Raji (cell line): ENCODE data around the gene TSTD2.

Experiments used
- POLR2A ChIP-seq: IDR thresholded peaks from 2 replicates; pipeline ENCODE4 v1.6.1; 2011; ENCODE audit warnings: low read depth, low read length, control low read depth; ENCODE audit not compliant: insufficient read depth

TSTD2 gene

GRCh38 chr9:97640325-97640724, 7.2 kb upstream of the TSTD2 start:
- TF ChIP-seq POLR2A = no peak

- no peak for TF ChIP-seq POLR2A
These were observed 5.5 kb upstream of the TSTD2 start for GRCh38 chr9:97638666-97639065.

GRCh38 chr9:97636903-97637302, 3.7 kb upstream of the TSTD2 start:
- TF ChIP-seq POLR2A = no peak

DNA sequence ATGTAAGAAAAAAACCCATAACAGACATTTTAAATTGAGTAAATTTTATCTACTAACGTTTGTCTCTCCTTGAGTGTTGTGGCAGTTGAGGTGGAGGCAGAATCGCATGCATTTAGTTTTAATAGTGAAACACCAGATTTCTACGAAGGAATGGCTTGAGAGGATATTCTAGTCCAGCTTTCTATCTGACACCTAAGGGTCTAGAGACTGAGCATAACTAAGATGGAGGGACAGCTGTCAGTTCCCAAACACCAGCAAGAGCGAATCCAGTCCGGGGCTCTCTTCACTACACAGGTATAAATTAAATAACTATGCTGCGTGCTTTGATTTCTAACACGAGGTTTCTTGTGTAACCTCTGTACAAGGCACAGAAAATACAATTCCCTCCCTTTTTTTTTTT, 1.9 kb upstream of the TSTD2 start:
- no peak for TF ChIP-seq POLR2A

- TF ChIP-seq POLR2A = no peak
These were observed 807 bp upstream of the TSTD2 start for GRCh38 chr9:97633859-97634490.

DNA sequence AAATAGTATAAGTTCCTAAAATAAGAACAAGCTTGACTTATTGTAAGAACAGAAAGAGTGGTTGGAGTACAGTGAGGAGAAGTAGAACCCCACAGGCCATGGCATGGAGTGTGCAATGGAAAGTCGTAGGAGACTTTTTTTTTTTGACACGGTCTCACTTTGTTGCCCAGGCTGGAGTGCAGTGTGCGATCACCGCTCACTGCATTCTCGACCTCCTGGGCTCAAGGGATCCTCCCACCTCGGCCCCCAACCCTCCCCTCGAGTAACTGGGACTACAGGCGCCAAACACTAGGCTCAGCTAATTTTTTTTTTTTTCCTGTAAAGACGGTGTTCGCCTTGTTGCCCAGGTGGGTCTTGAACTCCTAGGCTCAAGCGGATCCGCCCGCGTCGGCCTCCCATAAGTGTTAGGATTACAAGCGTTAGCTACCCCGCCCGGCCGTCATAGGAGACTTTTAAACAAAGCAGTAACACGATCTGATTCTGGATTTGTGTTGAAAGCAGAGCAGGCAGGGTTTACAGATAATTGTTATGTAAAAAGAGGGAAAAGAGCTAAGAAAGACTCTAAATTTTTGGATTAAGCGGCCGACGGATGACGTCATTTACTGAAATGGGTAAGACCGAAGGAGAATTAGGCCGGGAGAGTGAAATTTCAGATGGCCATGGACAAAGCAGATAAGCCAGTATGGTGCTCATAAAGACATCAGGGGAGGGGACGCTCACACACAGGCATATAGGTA, 752 bp downstream of the TSTD2 start:
- TF ChIP-seq POLR2A = no peak

DNA sequence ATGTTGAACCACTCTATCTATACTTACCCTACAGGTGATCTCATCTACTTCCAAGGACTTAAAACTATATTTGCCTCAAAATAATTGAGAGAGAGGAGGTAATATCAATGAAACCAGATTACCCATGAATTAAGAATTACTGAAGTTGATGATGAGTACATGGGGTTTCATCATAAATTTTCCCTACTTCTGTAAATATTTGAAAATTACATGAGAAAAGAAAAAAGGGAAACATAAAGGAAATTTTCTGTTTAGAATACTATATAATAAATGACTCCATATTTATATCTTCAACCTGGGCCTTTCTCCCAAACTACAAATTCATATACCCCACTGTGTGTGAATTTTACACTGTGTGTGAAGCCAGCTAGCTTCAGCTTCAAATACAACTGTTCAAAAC, 2.6 kb downstream of the TSTD2 start:
- no peak for TF ChIP-seq POLR2A

DNA sequence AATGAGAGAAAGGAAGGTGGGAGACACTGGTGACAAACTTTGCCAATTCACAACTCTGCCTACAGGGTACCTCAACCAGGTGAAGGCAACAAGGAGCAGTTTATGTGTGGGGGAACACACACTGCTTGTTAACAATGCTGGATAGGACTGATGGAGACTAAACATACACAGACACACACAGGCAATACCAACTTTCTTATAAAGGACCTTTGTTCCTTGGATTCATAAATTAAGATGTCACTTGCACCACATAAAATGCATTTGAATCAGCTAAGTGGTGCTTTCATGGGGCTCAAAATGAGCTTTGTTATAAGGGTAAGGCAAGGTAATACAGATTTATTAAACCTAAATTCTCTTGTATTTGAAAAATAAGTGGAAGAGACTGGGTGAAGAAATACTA, 4.0 kb downstream of the TSTD2 start:
- no peak for TF ChIP-seq POLR2A

GRCh38 chr9:97628668-97629067, 4.5 kb downstream of the TSTD2 start:
- no peak for TF ChIP-seq POLR2A

- TF ChIP-seq POLR2A = no peak
These were observed 5.5 kb downstream of the TSTD2 start for GRCh38 chr9:97627624-97628023.

GRCh38 chr9:97625620-97626019, 7.5 kb downstream of the TSTD2 start:
- no peak for TF ChIP-seq POLR2A

- no peak for TF ChIP-seq POLR2A
These were observed 9.2 kb downstream of the TSTD2 start for GRCh38 chr9:97623946-97624345.

- no peak for TF ChIP-seq POLR2A
These were observed 15.2 kb downstream of the TSTD2 start for GRCh38 chr9:97617939-97618416.

- TF ChIP-seq POLR2A = no peak
These were observed 17.6 kb downstream of the TSTD2 start for GRCh38 chr9:97615439-97616072.

DNA sequence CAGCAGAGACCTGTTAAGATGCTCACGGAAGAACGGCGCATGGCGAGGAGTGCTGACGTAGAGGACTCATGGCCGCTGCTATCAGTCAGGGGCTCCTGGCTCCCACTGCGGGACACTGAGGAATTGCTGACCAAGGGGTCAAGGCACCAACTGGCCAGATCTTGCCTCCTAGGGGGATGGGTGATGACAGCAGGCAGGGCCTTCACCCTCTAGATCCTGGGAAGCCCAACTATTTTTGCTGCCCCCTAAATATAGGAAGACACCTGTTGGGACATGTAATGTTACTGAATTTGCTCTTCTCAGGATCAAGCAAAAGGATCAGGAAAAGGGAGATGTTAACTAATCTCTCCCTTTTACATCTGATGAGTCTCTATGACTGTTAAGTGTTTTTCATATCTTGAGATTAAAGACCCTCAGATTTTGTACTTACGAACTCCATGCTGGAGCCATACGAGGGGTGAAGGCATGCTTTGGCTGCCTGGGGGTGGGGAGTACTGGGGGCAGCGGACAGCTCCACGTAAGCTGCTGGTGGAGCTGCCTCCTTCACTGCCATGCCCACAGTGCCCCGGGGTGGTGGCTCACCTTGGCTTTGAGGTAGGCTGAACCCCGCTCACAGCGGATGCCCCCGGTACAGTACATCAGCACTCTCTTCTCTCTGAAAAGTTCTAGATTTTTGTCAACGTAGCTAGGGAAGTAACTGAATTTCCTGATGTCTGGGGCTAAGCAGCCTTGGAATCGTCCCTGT, 28.1 kb downstream of the TSTD2 start:
- no peak for TF ChIP-seq POLR2A
